HL-60 (cell line): ENCODE results near the gene PPFIA4.

ENCODE experiments used
- TF ChIP-seq, protein P1 (sequence below): IDR thresholded peaks from one replicate; pipeline ENCODE4 v1.5.1; 2011; ENCODE audit warnings: low read length, control low read depth, inconsistent platforms; ENCODE audit not compliant: insufficient read depth
- TF ChIP-seq, protein P2 (sequence below): IDR thresholded peaks from 2 replicates; pipeline ENCODE4 v1.6.1; 2012; ENCODE audit warnings: low read depth; ENCODE audit not compliant: insufficient replicate concordance

DNA sequence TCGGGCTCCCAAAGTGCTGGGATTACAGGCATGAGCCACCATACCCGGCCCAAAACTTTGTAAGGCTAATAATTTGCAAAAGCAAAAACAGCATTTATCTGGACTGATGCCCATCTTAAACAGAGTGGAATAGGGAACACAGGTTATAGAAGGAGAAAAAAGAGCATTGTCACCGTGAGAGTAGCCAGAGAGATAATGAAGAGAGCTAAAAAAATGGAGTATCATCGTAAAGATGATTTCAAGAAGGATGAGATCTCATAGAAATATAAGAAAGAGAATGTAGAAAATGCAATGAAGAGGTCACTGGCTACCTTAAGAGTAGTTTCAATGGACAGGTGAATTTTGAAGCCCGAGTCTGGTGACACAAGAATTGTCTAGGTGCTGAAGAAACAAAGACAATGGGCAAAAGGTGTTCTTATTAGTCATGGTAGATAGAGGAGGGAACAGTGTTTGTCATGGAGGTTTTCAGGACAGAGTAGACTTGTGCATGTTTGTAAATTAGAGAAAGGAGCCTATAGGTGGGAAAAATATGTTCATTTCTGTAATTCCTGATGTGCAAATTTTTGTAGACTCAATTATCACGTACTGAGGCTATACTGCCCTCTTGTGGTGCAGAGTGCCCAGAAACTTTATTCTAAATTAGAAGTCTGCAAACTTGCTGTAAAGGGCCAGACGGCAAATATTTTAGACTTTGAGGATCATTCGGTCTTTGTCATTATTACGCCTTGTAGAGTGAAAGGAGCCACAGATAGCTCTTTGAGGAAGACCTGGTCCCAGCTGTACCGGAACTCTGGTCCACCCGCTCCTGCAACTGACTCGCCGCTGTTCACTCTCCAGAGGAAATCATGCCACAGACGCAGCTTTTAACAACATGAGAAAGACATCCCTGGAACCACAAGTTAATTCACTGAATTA is 27.2 kb upstream of the PPFIA4 start:
- TF ChIP-seq, protein P1, sequence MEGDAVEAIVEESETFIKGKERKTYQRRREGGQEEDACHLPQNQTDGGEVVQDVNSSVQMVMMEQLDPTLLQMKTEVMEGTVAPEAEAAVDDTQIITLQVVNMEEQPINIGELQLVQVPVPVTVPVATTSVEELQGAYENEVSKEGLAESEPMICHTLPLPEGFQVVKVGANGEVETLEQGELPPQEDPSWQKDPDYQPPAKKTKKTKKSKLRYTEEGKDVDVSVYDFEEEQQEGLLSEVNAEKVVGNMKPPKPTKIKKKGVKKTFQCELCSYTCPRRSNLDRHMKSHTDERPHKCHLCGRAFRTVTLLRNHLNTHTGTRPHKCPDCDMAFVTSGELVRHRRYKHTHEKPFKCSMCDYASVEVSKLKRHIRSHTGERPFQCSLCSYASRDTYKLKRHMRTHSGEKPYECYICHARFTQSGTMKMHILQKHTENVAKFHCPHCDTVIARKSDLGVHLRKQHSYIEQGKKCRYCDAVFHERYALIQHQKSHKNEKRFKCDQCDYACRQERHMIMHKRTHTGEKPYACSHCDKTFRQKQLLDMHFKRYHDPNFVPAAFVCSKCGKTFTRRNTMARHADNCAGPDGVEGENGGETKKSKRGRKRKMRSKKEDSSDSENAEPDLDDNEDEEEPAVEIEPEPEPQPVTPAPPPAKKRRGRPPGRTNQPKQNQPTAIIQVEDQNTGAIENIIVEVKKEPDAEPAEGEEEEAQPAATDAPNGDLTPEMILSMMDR, result peak; percentile 77
- TF ChIP-seq, protein P2, sequence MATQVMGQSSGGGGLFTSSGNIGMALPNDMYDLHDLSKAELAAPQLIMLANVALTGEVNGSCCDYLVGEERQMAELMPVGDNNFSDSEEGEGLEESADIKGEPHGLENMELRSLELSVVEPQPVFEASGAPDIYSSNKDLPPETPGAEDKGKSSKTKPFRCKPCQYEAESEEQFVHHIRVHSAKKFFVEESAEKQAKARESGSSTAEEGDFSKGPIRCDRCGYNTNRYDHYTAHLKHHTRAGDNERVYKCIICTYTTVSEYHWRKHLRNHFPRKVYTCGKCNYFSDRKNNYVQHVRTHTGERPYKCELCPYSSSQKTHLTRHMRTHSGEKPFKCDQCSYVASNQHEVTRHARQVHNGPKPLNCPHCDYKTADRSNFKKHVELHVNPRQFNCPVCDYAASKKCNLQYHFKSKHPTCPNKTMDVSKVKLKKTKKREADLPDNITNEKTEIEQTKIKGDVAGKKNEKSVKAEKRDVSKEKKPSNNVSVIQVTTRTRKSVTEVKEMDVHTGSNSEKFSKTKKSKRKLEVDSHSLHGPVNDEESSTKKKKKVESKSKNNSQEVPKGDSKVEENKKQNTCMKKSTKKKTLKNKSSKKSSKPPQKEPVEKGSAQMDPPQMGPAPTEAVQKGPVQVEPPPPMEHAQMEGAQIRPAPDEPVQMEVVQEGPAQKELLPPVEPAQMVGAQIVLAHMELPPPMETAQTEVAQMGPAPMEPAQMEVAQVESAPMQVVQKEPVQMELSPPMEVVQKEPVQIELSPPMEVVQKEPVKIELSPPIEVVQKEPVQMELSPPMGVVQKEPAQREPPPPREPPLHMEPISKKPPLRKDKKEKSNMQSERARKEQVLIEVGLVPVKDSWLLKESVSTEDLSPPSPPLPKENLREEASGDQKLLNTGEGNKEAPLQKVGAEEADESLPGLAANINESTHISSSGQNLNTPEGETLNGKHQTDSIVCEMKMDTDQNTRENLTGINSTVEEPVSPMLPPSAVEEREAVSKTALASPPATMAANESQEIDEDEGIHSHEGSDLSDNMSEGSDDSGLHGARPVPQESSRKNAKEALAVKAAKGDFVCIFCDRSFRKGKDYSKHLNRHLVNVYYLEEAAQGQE, result no peak
